Suprapubic skin (tissue), 4 donors: ENCODE measurements around the gene CDK4. TPM values are rescaled to one million over a fixed set of nuclear protein-coding genes. Genes with fewer than 3 reads are reported as not detected.

Experiments
- DNase-seq, 2 donors: peaks; one replicate each; pipeline ENCODE4 v3.0.0-alpha.2; 2019; ENCODE audit warnings: low spot score in 2 of 2
- H3K27ac ChIP-seq: fragments of 200-600 bp; sonication (generic); one replicate; pipeline ENCODE4 v1.5.1; 2019
- H3K27me3 ChIP-seq: fragments of 200-600 bp; sonication (generic); one replicate; pipeline ENCODE4 v1.5.1; 2019
- H3K36me3 ChIP-seq: fragments of 200-600 bp; sonication (generic); one replicate; pipeline ENCODE4 v1.5.1; 2019
- H3K4me1 ChIP-seq: fragments of 200-600 bp; sonication (generic); one replicate; pipeline ENCODE4 v1.5.1; 2019
- H3K4me3 ChIP-seq: fragments of 200-600 bp; sonication (generic); one replicate; pipeline ENCODE4 v1.5.1; 2019; ENCODE audit warnings: mild to moderate bottlenecking
- H3K9me3 ChIP-seq: fragments of 200-600 bp; sonication (generic); one replicate; pipeline ENCODE4 v1.5.1; 2019
- CTCF ChIP-seq, 2 donors: fragments of 200-600 bp in 1 of 2; fragments of 450-650 bp in 1 of 2; sonication (generic) in 1 of 2; IDR thresholded peaks; one replicate each; pipeline ENCODE4 v1.5.1; 2016 to 2019; ENCODE audit warnings: antibody characterized with exemption in 2 of 2, mild to moderate bottlenecking in 1 of 2, moderate library complexity in 1 of 2
- EP300 ChIP-seq: sonication (generic); formaldehyde crosslinking; IDR thresholded peaks from one replicate; pipeline ENCODE4 v1.6.1; 2017; ENCODE audit warnings: antibody characterized with exemption
- POLR2A ChIP-seq, 2 donors: fragments of 450-650 bp; IDR thresholded peaks; one replicate each; pipeline ENCODE4 v1.6.1; 2017; ENCODE audit warnings: antibody characterized with exemption in 2 of 2, mild to moderate bottlenecking in 2 of 2, moderate library complexity in 2 of 2
- POLR2AphosphoS5 ChIP-seq, 3 donors: sonication (generic); formaldehyde crosslinking; IDR thresholded peaks; one replicate each; pipeline ENCODE4 v1.6.1; 2017; ENCODE audit warnings: antibody characterized with exemption in 3 of 3
- WGBS: methylation state at CpG from one replicate; pipeline ENCODE4 v1.1.5; 2018; 5-methylcytosine and 5-hydroxymethylcytosine counted together
- total RNA-seq, 4 donors: library from RNA; depleted of rRNA; stranded (reverse); fragments of >200 nt; gene quantifications; one replicate each; pipeline ENCODE4 v1.1.0, GENCODE V29; 2016

The CDK4 gene
- total RNA-seq, 4 donors from 2014 or later, result 35.7 to 82.3 (median 47.0) TPM

- WGBS, result 73% methylated on average over 3 of the region's 3 CpGs
- TF ChIP-seq POLR2A (IDR thresholded peaks at IDR 0.05) (no peak), EP300 (no peak), CTCF (IDR thresholded peaks at IDR 0.05) (no peak), POLR2AphosphoS5 (IDR thresholded peaks at IDR 0.05) (no peak)
- H3K4me3 ChIP-seq, result peak overlapping the region; percentile 85
- H3K9me3 ChIP-seq, result no peaks in the 10 kb centered on the region
- no peak for DNase-seq
- H3K27ac ChIP-seq, result no peak overlapping the region
- peaks cover 3% of the 10 kb centered on the region for H3K27me3 ChIP-seq
- H3K36me3 ChIP-seq, result peaks cover 33% of the 10 kb centered on the region
- H3K4me1 ChIP-seq, result peaks cover 26% of the 10 kb centered on the region
Observed at GRCh38 chr12:57746025-57746424, 6.1 kb downstream of the CDK4 start.

- peak overlapping the region; percentile 85 for H3K4me3 ChIP-seq
- WGBS, result 35% methylated on average over 8 of the region's 8 CpGs
Observed at GRCh38 chr12:57745485-57745881, 6.6 kb downstream of the CDK4 start.

GRCh38 chr12:57744777-57745484 lies 7.2 kb downstream of the CDK4 start, which contains the start of gene TSPAN31:
Gene TSPAN31, plus strand, starts transcription at chr12:57745039. Its CDS starts 116 bp downstream, at chr12:57745155.
- peak within 1 kb of the TSS; percentile 85 for H3K4me3 ChIP-seq
- DNase-seq, result peak; percentile 98 to 99
- peaks cover 29% of the 10 kb centered on the region for H3K36me3 ChIP-seq
- H3K27ac ChIP-seq, result peak within 1 kb of the TSS; percentile 97
- under 1% methylated on average over 28 of the region's 29 CpGs for WGBS
- TF ChIP-seq EP300, result no peak
- TF ChIP-seq POLR2AphosphoS5 (IDR thresholded peaks at IDR 0.05), result peak in 1 of 3 donors; percentile 35
- peaks cover 24% of the 10 kb centered on the region for H3K4me1 ChIP-seq
- peaks cover 8% of the 10 kb centered on the region for H3K27me3 ChIP-seq
- no peaks in the 10 kb centered on the region for H3K9me3 ChIP-seq

More at GRCh38 chr12:57745485-57745881, 6.6 kb downstream of the CDK4 start:
- Histone ChIP-seq H3K27me3 (peaks cover 3% of the 10 kb centered on the region), H3K27ac (peak overlapping the region; percentile 97), H3K4me1 (peaks cover 24% of the 10 kb centered on the region), H3K36me3 (peaks cover 32% of the 10 kb centered on the region), H3K9me3 (no peaks in the 10 kb centered on the region)
- DNase-seq, result no peak
- TF ChIP-seq POLR2A (IDR thresholded peaks at IDR 0.05) (no peak), CTCF (IDR thresholded peaks at IDR 0.05) (no peak), POLR2AphosphoS5 (IDR thresholded peaks at IDR 0.05) (no peak), EP300 (no peak)

- TF ChIP-seq POLR2A (IDR thresholded peaks at IDR 0.05) (no peak), POLR2AphosphoS5 (IDR thresholded peaks at IDR 0.05) (peak in 1 of 3 donors; percentile 22), EP300 (no peak), CTCF (IDR thresholded peaks at IDR 0.05) (no peak)
- peaks cover 24% of the 10 kb centered on the region for H3K4me1 ChIP-seq
- H3K4me3 ChIP-seq, result peak overlapping the region; percentile 85
- peak; percentile 92 to 94 for DNase-seq
- peaks cover 29% of the 10 kb centered on the region for H3K36me3 ChIP-seq
- H3K27ac ChIP-seq, result peak overlapping the region; percentile 97
- no peaks in the 10 kb centered on the region for H3K9me3 ChIP-seq
- WGBS, result 6% methylated on average over 10 of the region's 21 CpGs
- H3K27me3 ChIP-seq, result peaks cover 15% of the 10 kb centered on the region
Observed at GRCh38 chr12:57744194-57744776, 7.8 kb downstream of the CDK4 start.

- WGBS, result 86% methylated on average over 2 of the region's 2 CpGs
- Histone ChIP-seq H3K9me3 (no peaks in the 10 kb centered on the region), H3K4me3 (peak overlapping the region; percentile 85), H3K27ac (peak overlapping the region; percentile 97), H3K27me3 (peaks cover 20% of the 10 kb centered on the region), H3K4me1 (peaks cover 28% of the 10 kb centered on the region), H3K36me3 (peaks cover 24% of the 10 kb centered on the region)
- no peak for TF ChIP-seq POLR2A (IDR thresholded peaks at IDR 0.05)
- TF ChIP-seq EP300, result no peak
- TF ChIP-seq CTCF (IDR thresholded peaks at IDR 0.05), result no peak
- no peak for TF ChIP-seq POLR2AphosphoS5 (IDR thresholded peaks at IDR 0.05)
- DNase-seq, result no peak
Observed at GRCh38 chr12:57743769-57744168, 8.3 kb downstream of the CDK4 start.
